Suprapubic skin (tissue), 3 donors: ENCODE measurements around the gene GSK3B.

Source experiments
- CTCF ChIP-seq, 2 donors: fragments of 200-600 bp in 1 of 2; fragments of 450-650 bp in 1 of 2; sonication (generic) in 1 of 2; IDR thresholded peaks; one replicate each; pipeline ENCODE4 v1.5.1; 2016 to 2019; ENCODE audit warnings: antibody characterized with exemption in 2 of 2, mild to moderate bottlenecking in 1 of 2, moderate library complexity in 1 of 2
- EP300 ChIP-seq: sonication (generic); formaldehyde crosslinking; IDR thresholded peaks from one replicate; pipeline ENCODE4 v1.6.1; 2017; ENCODE audit warnings: antibody characterized with exemption
- POLR2A ChIP-seq, 2 donors: fragments of 450-650 bp; IDR thresholded peaks; one replicate each; pipeline ENCODE4 v1.6.1; 2017; ENCODE audit warnings: antibody characterized with exemption in 2 of 2, mild to moderate bottlenecking in 2 of 2, moderate library complexity in 2 of 2

GRCh38 chr3:119902061-119902460 is 192.2 kb downstream of the GSK3B start:
- TF ChIP-seq CTCF (IDR thresholded peaks at IDR 0.05) (no peak), POLR2A (IDR thresholded peaks at IDR 0.05) (no peak), EP300 (no peak)
